GM18511 (cell line): Measurements from ENCODE around the gene NRGN.
A peak's percentile ranks its signal among the peaks of the same experiment; 100 is the strongest.

Experiments
- ATAC-seq: cut with Tn5 transposase; IDR thresholded peaks from one replicate; pipeline ENCODE4 v1.9.1; 2021; ENCODE audit warnings: mild to moderate bottlenecking, moderate library complexity; ENCODE audit not compliant: unreplicated experiment

The NRGN gene

GRCh38 chr11:124739479-124740276 lies at the start of gene NRGN:
NRGN (plus strand) TSS chr11:124739942; CDS start chr11:124740085, 143 bp downstream.
- ATAC-seq = peak; percentile 98

GRCh38 chr11:124693142-124693541 lies 46.6 kb upstream of the NRGN start:
- ATAC-seq = no peak

DNA sequence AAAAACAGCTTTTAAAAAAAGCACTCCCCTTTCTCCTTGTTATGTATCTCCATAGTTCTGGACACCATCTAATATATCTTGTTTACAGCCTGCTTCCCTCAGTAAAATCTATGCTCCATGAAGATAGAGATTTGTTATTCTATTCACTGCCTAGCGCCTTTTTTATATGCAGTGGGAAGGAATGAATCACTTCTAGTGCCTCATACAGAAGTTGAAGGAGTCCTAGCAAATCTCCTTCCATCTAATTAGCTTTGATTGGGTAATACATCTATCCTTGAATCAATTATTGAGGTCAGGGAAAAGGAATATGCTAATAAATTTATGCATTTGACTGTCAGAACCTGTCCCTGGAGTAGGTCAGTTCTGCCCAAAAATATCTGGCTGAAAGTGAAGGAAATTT lies 40.2 kb upstream of the NRGN start:
- ATAC-seq = no peak

DNA sequence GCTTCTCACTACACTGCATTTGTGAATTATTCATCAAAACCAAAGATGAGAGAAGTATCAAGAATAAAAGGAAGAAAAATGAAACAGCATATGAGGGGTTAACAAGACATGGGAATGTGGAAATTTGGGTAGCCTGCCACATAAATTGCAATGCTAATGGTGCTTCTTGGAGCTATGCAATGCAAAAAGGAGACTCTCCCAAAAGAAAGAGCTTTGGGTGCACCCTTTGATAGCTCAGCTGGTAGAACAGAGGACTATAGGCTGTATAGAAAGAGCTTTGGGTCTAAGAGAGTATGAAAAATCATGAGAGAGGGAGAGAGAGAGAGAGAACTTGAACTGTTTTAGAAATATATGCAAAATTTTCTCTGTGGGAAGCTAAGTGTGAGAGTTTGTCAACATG lies 39.7 kb upstream of the NRGN start:
- ATAC-seq = no peak

GRCh38 chr11:124707829-124708228 lies 31.9 kb upstream of the NRGN start:
- no peak for ATAC-seq

DNA sequence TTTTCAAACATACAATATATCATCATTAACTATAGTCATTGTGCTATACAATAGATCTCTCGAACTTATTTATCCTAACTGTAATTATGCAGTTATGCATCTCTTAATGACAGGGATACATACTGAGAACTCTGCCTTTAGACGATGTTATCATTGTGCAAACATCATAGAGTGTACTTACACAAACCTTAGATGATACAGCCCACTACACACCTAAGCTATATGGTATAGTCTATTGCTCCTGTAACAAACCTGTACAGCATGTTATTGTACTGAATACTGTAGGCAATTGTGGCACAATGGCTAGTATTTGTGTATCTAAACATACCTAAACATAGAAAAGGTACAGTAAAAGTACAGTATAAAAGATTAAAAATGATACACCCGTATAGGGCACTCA lies 27.4 kb upstream of the NRGN start:
- no peak for ATAC-seq

GRCh38 chr11:124716591-124716990 lies 23.2 kb upstream of the NRGN start:
- ATAC-seq = no peak

GRCh38 chr11:124717421-124717785 lies 22.3 kb upstream of the NRGN start:
- no peak for ATAC-seq

GRCh38 chr11:124717786-124718651 lies 21.7 kb upstream of the NRGN start:
- ATAC-seq = no peak

- no peak for ATAC-seq
Measured at GRCh38 chr11:124718801-124719200, 20.9 kb upstream of the NRGN start.

GRCh38 chr11:124719534-124719933 lies 20.2 kb upstream of the NRGN start:
- no peak for ATAC-seq

DNA sequence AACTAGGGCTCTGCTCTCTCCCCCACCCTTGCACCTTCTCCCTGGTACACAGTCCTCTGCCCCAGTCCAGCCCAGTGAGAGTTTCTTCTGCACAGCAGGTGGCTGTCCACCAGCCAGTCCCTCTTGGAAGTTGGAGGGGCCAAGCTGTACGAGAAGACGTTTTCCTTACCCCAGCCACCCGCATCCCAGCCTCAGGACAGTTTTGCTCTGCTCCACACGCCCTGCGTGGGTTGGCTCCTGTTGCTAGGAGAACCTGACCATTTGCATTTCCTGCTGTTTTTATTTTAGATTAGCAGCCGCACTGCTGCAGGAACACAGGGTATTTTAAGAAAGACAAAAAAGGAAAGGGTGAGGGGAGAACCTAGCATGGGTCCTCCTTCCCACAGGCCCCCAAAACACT lies 17.6 kb upstream of the NRGN start:
- no peak for ATAC-seq

GRCh38 chr11:124724979-124725718 lies 14.6 kb upstream of the NRGN start:
- ATAC-seq = peak; percentile 95

DNA sequence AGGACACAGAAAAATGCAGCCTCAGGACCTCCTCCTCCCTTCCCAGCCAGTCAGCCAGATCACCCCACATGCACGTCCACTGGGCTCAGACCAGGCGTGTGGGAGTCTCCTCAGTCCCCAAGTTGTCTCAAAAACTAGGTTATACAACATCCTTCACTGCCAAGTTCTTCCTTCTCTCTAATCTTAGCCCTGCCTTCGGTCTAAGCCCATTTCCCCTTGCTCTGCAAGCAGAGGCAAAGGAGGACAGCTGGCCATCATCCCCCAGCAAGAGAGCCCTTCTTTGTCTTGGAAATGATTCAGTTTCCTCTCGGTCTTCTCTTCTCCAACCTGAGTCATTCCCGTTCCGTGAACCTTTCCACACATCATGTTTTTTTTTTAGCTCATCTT lies 14.0 kb upstream of the NRGN start:
- ATAC-seq = peak; percentile 31

- no peak for ATAC-seq
Measured at GRCh38 chr11:124727474-124727873, 12.3 kb upstream of the NRGN start.

- no peak for ATAC-seq
Measured at GRCh38 chr11:124728134-124728533, 11.6 kb upstream of the NRGN start.

GRCh38 chr11:124729571-124729970 lies 10.2 kb upstream of the NRGN start:
- ATAC-seq = no peak

- ATAC-seq = no peak
Measured at GRCh38 chr11:124732230-124732629, 7.5 kb upstream of the NRGN start.

DNA sequence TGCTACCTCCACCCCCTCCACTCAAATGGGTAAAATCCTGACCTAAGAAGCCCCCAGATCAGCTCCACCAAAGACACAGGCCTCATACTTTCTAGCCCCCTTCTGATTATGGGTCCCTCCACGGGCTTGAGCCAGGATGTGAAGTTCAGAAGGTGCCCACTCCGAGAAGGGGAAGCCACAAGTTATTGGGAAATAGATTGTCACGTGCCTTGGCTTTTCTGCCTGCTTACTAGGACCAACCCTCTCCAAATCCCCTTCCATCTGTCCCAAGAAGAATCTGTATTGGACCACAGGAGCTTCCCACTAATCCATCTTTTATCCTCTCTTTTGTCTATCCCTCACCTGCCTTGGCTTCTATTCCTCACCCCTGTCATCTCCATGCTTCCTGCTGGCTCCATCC lies 3.0 kb upstream of the NRGN start:
- ATAC-seq = no peak

DNA sequence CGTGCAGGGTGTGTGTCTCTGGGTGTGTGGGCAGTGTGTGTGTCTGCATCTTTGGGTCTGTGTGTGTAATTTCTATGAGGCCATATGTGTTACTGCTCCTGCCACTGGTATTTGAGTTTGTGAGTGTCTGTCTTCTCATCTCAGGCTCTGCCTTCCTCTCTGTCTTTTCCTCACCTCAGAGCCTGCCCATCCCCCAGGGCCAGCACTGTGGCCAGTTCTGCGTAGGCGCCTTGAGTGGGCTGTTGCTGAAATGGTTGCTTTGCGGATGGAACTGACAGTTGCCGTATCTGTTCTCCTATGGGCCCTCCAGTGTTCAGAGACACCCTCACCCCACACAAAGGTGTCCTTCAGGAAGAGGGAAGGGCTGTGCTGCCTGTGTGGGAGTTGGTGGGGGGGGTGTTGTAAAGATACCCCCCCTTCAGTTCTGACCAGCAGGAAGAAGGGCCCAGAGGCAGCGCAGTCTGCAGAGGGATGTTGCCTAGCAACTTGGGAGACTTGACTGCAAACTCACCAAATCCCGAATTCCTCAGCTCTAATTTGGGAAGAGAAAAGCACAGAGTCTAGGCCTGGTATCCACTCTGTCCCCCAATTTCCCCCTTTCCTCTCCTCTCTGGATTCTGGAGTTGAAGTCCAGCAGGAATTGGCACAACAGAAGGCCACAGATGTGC lies 2.0 kb upstream of the NRGN start:
- ATAC-seq = no peak
